PFSK-1 (cell line): ENCODE results near the gene NAXD.

Experiments
- FOXP2 ChIP-seq: optimal IDR thresholded peaks from 2 replicates; pipeline ENCODE3; 2011; ENCODE audit warnings: borderline replicate concordance, control low read depth, inconsistent platforms; ENCODE audit not compliant: insufficient read depth; ENCODE audit errors: extremely low read length, extremely low read depth
- POLR2AphosphoS5 ChIP-seq: IDR thresholded peaks from 2 replicates; pipeline ENCODE4 v1.6.1; 2012; ENCODE audit warnings: low read depth, mild to moderate bottlenecking, control low read depth, low read length, moderate library complexity
- TAF1 ChIP-seq: IDR thresholded peaks from 2 replicates; pipeline ENCODE4 v1.6.1; 2012; ENCODE audit warnings: low read length, control low read depth, borderline replicate concordance; ENCODE audit not compliant: insufficient read depth
- TF ChIP-seq, protein P1 (sequence below), 2 experiments: IDR thresholded peaks; 2 replicates each; pipeline versions ENCODE4 v1.6.1 to v1.8.0; 2011 to 2012; ENCODE audit warnings: low read depth in 2 of 2, low read length in 2 of 2, control low read depth in 1 of 2, inconsistent platforms in 1 of 2, mild to moderate bottlenecking in 1 of 2, moderate library complexity in 1 of 2; ENCODE audit not compliant: insufficient read depth in 1 of 2

DNA sequence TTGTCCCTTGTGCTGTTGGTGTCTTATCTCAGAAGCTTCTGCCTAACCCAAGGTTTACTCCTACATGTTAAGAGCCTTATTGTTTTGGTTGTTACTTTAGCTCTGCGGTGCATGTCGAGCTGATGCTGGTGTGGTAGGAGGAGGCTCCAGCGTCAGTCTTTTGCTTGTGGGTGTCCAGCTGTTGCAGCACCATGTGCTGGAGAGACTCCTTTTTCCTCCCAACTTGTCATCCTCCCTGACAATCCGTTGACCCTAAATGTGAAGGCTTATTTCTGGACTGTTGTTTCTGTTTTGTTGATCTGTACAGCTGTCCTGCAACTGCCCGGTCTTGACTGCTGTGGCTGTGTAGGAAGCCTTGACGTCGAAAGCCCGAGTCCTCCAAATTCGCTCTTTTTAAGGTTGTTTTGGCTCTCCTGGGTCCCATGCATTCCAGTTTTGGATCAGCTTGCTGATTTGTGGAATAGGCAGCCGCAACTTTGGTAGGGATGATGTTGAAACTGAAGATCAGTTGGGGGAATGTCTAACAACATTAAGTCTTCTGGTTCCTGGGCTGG, 15.3 kb downstream of the NAXD start:
- TF ChIP-seq, protein P1, sequence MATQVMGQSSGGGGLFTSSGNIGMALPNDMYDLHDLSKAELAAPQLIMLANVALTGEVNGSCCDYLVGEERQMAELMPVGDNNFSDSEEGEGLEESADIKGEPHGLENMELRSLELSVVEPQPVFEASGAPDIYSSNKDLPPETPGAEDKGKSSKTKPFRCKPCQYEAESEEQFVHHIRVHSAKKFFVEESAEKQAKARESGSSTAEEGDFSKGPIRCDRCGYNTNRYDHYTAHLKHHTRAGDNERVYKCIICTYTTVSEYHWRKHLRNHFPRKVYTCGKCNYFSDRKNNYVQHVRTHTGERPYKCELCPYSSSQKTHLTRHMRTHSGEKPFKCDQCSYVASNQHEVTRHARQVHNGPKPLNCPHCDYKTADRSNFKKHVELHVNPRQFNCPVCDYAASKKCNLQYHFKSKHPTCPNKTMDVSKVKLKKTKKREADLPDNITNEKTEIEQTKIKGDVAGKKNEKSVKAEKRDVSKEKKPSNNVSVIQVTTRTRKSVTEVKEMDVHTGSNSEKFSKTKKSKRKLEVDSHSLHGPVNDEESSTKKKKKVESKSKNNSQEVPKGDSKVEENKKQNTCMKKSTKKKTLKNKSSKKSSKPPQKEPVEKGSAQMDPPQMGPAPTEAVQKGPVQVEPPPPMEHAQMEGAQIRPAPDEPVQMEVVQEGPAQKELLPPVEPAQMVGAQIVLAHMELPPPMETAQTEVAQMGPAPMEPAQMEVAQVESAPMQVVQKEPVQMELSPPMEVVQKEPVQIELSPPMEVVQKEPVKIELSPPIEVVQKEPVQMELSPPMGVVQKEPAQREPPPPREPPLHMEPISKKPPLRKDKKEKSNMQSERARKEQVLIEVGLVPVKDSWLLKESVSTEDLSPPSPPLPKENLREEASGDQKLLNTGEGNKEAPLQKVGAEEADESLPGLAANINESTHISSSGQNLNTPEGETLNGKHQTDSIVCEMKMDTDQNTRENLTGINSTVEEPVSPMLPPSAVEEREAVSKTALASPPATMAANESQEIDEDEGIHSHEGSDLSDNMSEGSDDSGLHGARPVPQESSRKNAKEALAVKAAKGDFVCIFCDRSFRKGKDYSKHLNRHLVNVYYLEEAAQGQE (IDR thresholded peaks at IDR 0.05; ENCODE audit: insufficient read depth in 1 of 2, low read depth in 2 of 2, low read length in 2 of 2): no peak
- TF ChIP-seq POLR2AphosphoS5: no peak
- no peak for TF ChIP-seq TAF1
- no peak for TF ChIP-seq FOXP2
